H1 (cell line): ENCODE measurements around the gene PI4KA. TPM values are rescaled to one million over a fixed set of nuclear protein-coding genes. Genes with fewer than 3 reads are reported as not detected.
A peak's percentile ranks its signal among the peaks of the same experiment; 100 is the strongest.

Source experiments
- CTCF ChIA-PET: fragments of 300-600 bp; sonication (Branson Sonifier 250); formaldehyde crosslinking; loops from one replicate; lab custom pipeline; 2021; ENCODE audit not compliant: partially characterized antibody; lab: Charles Lee
- POLR2A ChIA-PET: fragments of 300-600 bp; sonication (Branson Sonifier 250); formaldehyde crosslinking; loops from one replicate; lab custom pipeline; 2021; ENCODE audit warnings: inconsistent platforms; ENCODE audit not compliant: partially characterized antibody; lab: Charles Lee
- DNase-seq, 2 experiments: peaks; one replicate each; pipeline versions ENCODE4 v3.0.0 to v3.0.0-alpha.2; 2010 to 2022; ENCODE audit warnings: low spot score in 2 of 2, low read depth in 1 of 2, mixed read lengths in 1 of 2
- FAIRE-seq: peaks from 2 replicates; lab custom pipeline; 2011; peaks lifted over from hg19 to GRCh38; lab: Jason Lieb, UNC
- H2AFZ ChIP-seq: 2 replicates; pipeline ENCODE4 v1.8.1; 2012; ENCODE audit warnings: low read length, inconsistent platforms
- H2AK5ac ChIP-seq: 2 replicates; pipeline ENCODE4 v1.6.1; 2013; ENCODE audit warnings: low read depth, low read length
- H2BK120ac ChIP-seq: replicated peaks from 2 replicates; pipeline ENCODE3; 2013; ENCODE audit warnings: low read depth, low read length, inconsistent platforms
- H2BK12ac ChIP-seq: 2 replicates; pipeline ENCODE4 v1.6.1; 2013; ENCODE audit warnings: low read depth, low read length
- H2BK15ac ChIP-seq: 2 replicates; pipeline ENCODE4 v1.6.1; 2013; ENCODE audit warnings: low read length
- H2BK20ac ChIP-seq: 2 replicates; pipeline ENCODE4 v1.6.1; 2013; ENCODE audit warnings: low read length
- H2BK5ac ChIP-seq: 2 replicates; pipeline ENCODE4 v1.6.1; 2013; ENCODE audit warnings: low read depth, low read length
- H3K14ac ChIP-seq: 2 replicates; pipeline ENCODE4 v1.6.1; 2013; ENCODE audit warnings: inconsistent platforms; ENCODE audit not compliant: insufficient read length
- H3K18ac ChIP-seq: 2 replicates; pipeline ENCODE4 v1.6.1; 2013; ENCODE audit warnings: low read length; ENCODE audit errors: extremely low read depth
- H3K23ac ChIP-seq: 2 replicates; pipeline ENCODE4 v1.6.1; 2013; ENCODE audit warnings: inconsistent platforms; ENCODE audit not compliant: insufficient read length
- H3K23me2 ChIP-seq: 2 replicates; pipeline ENCODE4 v1.6.1; 2013; ENCODE audit warnings: low read depth, low read length
- H3K27ac ChIP-seq: 2 replicates; pipeline ENCODE4 v1.6.1; 2011; ENCODE audit warnings: low read depth, low read length, inconsistent platforms
- H3K27me3 ChIP-seq, 4 experiments: replicated peaks in 1 of 4; 1 replicate in 1 of 4; 2 replicates in 3 of 4; pipeline versions ENCODE4 v1.6.1 to v1.8.1; 2011 to 2013; ENCODE audit warnings: low read length in 3 of 4, mild to moderate bottlenecking in 3 of 4, inconsistent platforms in 2 of 4, mixed read lengths in 2 of 4, moderate library complexity in 1 of 4; ENCODE audit not compliant: control insufficient read depth in 3 of 4, insufficient read depth in 3 of 4; ENCODE audit errors: extremely low read depth in 1 of 4
- H3K36me3 ChIP-seq, 4 experiments: 2 replicates each; pipeline versions ENCODE4 v1.6.1 to v1.8.1; 2011 to 2013; ENCODE audit warnings: mild to moderate bottlenecking in 4 of 4, low read length in 3 of 4, moderate library complexity in 2 of 4, control low read depth in 1 of 4, inconsistent platforms in 1 of 4; ENCODE audit not compliant: insufficient read depth in 4 of 4, control insufficient read depth in 2 of 4
- H3K4ac ChIP-seq: replicated peaks from 2 replicates; pipeline ENCODE3; 2013; ENCODE audit warnings: low read length, low read depth, mixed read lengths, inconsistent platforms; ENCODE audit not compliant: insufficient read length
- H3K4me1 ChIP-seq, 4 experiments: replicated peaks in 1 of 4; 1 replicate in 1 of 4; 2 replicates in 3 of 4; pipeline versions ENCODE4 v1.6.1 to v1.8.1; 2011 to 2013; ENCODE audit warnings: low read length in 3 of 4, inconsistent platforms in 2 of 4, mixed read lengths in 1 of 4; ENCODE audit not compliant: insufficient read depth in 4 of 4, control insufficient read depth in 3 of 4
- H3K4me2 ChIP-seq, 2 experiments: 2 replicates each; pipeline versions ENCODE4 v1.6.1 to v1.8.1; 2011 to 2013; ENCODE audit warnings: low read depth in 2 of 2, low read length in 2 of 2, control low read depth in 1 of 2, inconsistent platforms in 1 of 2, mild to moderate bottlenecking in 1 of 2; ENCODE audit not compliant: insufficient read depth in 1 of 2
- H3K4me3 ChIP-seq, 4 experiments: fragments of 200-600, 300-600 bp in 1 of 4; sonication (generic), shearing (Covaris generic), sonication (Bioruptor Twin) in 1 of 4; 2 replicates each; pipeline versions ENCODE4 v1.5.1 to v1.8.1; 2011 to 2016; ENCODE audit warnings: low read length in 4 of 4, low read depth in 3 of 4, control low read depth in 2 of 4, inconsistent platforms in 2 of 4, mild to moderate bottlenecking in 2 of 4, mixed read lengths in 1 of 4, moderate library complexity in 1 of 4; ENCODE audit not compliant: insufficient read depth in 2 of 4; ENCODE audit errors: extremely low read depth in 1 of 4
- H3K56ac ChIP-seq: replicated peaks from 2 replicates; pipeline ENCODE3; 2013; ENCODE audit warnings: low read depth, mild to moderate bottlenecking, mixed read lengths, low read length, inconsistent platforms; ENCODE audit not compliant: insufficient read length
- H3K79me1 ChIP-seq: 2 replicates; pipeline ENCODE4 v1.6.1; 2013; ENCODE audit warnings: low read depth, low read length, control low read depth
- H3K79me2 ChIP-seq, 2 experiments: 2 replicates each; pipeline versions ENCODE4 v1.6.1 to v1.8.1; 2012 to 2013; ENCODE audit warnings: low read length in 2 of 2, mild to moderate bottlenecking in 2 of 2, inconsistent platforms in 1 of 2; ENCODE audit not compliant: insufficient read depth in 2 of 2, control insufficient read depth in 1 of 2
- H3K9ac ChIP-seq, 4 experiments: replicated peaks in 1 of 4; 1 replicate in 1 of 4; 2 replicates in 3 of 4; pipeline versions ENCODE4 v1.6.1 to v1.8.1; 2011 to 2013; ENCODE audit warnings: low read depth in 3 of 4, low read length in 3 of 4, control low read depth in 2 of 4, mild to moderate bottlenecking in 2 of 4, moderate library complexity in 2 of 4, inconsistent platforms in 1 of 4; ENCODE audit errors: extremely low read depth in 1 of 4
- H3K9me3 ChIP-seq, 2 experiments: 2 replicates each; pipeline versions ENCODE4 v1.6.1 to v1.8.1; 2012 to 2013; ENCODE audit warnings: mild to moderate bottlenecking in 2 of 2, moderate library complexity in 2 of 2, control low read depth in 1 of 2, inconsistent platforms in 1 of 2, low read depth in 1 of 2, low read length in 1 of 2, mixed read lengths in 1 of 2; ENCODE audit not compliant: insufficient read depth in 2 of 2
- H4K20me1 ChIP-seq, 2 experiments: replicated peaks in 1 of 2; 2 replicates each; pipeline versions ENCODE3 to v1.8.1; 2011 to 2013; ENCODE audit warnings: inconsistent platforms in 2 of 2, low read length in 2 of 2, mild to moderate bottlenecking in 1 of 2; ENCODE audit not compliant: insufficient read depth in 2 of 2, control insufficient read depth in 1 of 2
- H4K5ac ChIP-seq: 2 replicates; pipeline ENCODE4 v1.6.1; 2013; ENCODE audit warnings: low read length, low read depth, mixed read lengths, inconsistent platforms; ENCODE audit not compliant: insufficient read length
- H4K8ac ChIP-seq: 2 replicates; pipeline ENCODE4 v1.8.0; 2013; ENCODE audit warnings: mild to moderate bottlenecking, moderate library complexity, low read length, inconsistent platforms; ENCODE audit not compliant: insufficient read depth; ENCODE audit errors: extremely low read depth
- H4K91ac ChIP-seq: replicated peaks from 2 replicates; pipeline ENCODE3; 2013; ENCODE audit warnings: low read length, mixed read lengths, inconsistent platforms; ENCODE audit not compliant: insufficient read length
- ATF3 ChIP-seq: IDR thresholded peaks from 2 replicates; pipeline ENCODE4 v1.6.1; 2011; ENCODE audit warnings: low read depth, mild to moderate bottlenecking, low read length; ENCODE audit not compliant: insufficient read depth
- BRCA1 ChIP-seq: IDR thresholded peaks from 2 replicates; pipeline ENCODE4 v1.6.1; 2012; ENCODE audit warnings: low read depth, low read length, improper control_type of control experiment
- CBX5 ChIP-seq: fragments of 300-800, 300-1000 bp; sonication (generic); IDR thresholded peaks from 2 replicates; pipeline ENCODE4 v1.7.1; 2016; ENCODE audit warnings: antibody characterized with exemption, low read length, low read depth
- CREB1 ChIP-seq: IDR thresholded peaks from 2 replicates; pipeline ENCODE4 v1.6.1; 2012; ENCODE audit warnings: inconsistent platforms
- E2F6 ChIP-seq: IDR thresholded peaks from 2 replicates; pipeline ENCODE4 v1.6.1; 2012; ENCODE audit warnings: inconsistent platforms
- GABPA ChIP-seq: IDR thresholded peaks from 2 replicates; pipeline ENCODE4 v1.6.1; 2011; ENCODE audit warnings: mild to moderate bottlenecking, low read length, moderate library complexity, borderline replicate concordance; ENCODE audit not compliant: insufficient read depth
- JUN ChIP-seq: IDR thresholded peaks from 2 replicates; pipeline ENCODE4 v1.6.1; 2011; ENCODE audit warnings: low read depth, mild to moderate bottlenecking, improper control_type of control experiment, low read length
- NRF1 ChIP-seq: IDR thresholded peaks from 2 replicates; pipeline ENCODE4 v1.6.1; 2011; ENCODE audit warnings: mild to moderate bottlenecking, low read depth, low read length, improper control_type of control experiment
- RNF2 ChIP-seq: fragments of 200-900, 300-1000 bp; sonication (generic); IDR thresholded peaks from 2 replicates; pipeline ENCODE4 v1.7.1; 2016; ENCODE audit warnings: borderline replicate concordance, low read depth, mild to moderate bottlenecking, antibody characterized with exemption, low read length; ENCODE audit not compliant: poor library complexity, severe bottlenecking; ENCODE audit errors: missing control alignments
- TAF1 ChIP-seq: IDR thresholded peaks from 2 replicates; pipeline ENCODE4 v1.6.1; 2011; ENCODE audit warnings: mild to moderate bottlenecking, low read depth, low read length
- ZNF274 ChIP-seq: IDR thresholded peaks from 2 replicates; pipeline ENCODE4 v1.7.0; 2012; ENCODE audit warnings: low read length, borderline replicate concordance; ENCODE audit errors: extremely low read depth
- WGBS, 2 experiments: shearing (Covaris generic) in 1 of 2; methylation state at CpG; one replicate each; pipeline versions ENCODE4 v1.1.6 to v1.1.7; 2013 to 2015; ENCODE audit warnings: low lambda C conversion rate in 2 of 2, mixed read lengths in 2 of 2, inconsistent platforms in 1 of 2, low coverage in 1 of 2, missing lambda C conversion rate in 1 of 2; ENCODE audit not compliant: insufficient replicate concordance in 2 of 2, insufficient coverage in 1 of 2, insufficient read length in 1 of 2; ENCODE audit errors: extremely low coverage in 1 of 2, missing lambda C conversion rate in 1 of 2; 5-methylcytosine and 5-hydroxymethylcytosine counted together
- polyA plus RNA-seq, 7 experiments: library from polyadenylated mRNA; depleted of rRNA in 3 of 7; stranded (reverse) in 5 of 7; unstranded in 2 of 7; fragments of >200 nt in 5 of 7; fragments of 200-250 nt in 2 of 7; gene quantifications; 1 replicate in 5 of 7; 2 replicates in 1 of 7; 4 replicates in 1 of 7; pipeline versions ENCODE4 v1.2.1 to v1.2.3, GENCODE V29; 2011 to 2013; ENCODE audit warnings: missing spikeins in 2 of 7, mixed read lengths in 2 of 7
- total RNA-seq: library from RNA; stranded (reverse); fragmentation: NEBNext Ultra II Directional; extraction: Animal tissue kit (Norgen Biotek cat#: 25700); gene quantifications from 2 replicates; pipeline ENCODE4 v1.2.1, GENCODE V29; 2021

The PI4KA gene
- total and polyA plus RNA-seq, 2 of the 8 experiments (the other 6 are each of a cell fraction or from before 2014, with no cell fraction given), result 22.5 to 37.7 TPM

DNA sequence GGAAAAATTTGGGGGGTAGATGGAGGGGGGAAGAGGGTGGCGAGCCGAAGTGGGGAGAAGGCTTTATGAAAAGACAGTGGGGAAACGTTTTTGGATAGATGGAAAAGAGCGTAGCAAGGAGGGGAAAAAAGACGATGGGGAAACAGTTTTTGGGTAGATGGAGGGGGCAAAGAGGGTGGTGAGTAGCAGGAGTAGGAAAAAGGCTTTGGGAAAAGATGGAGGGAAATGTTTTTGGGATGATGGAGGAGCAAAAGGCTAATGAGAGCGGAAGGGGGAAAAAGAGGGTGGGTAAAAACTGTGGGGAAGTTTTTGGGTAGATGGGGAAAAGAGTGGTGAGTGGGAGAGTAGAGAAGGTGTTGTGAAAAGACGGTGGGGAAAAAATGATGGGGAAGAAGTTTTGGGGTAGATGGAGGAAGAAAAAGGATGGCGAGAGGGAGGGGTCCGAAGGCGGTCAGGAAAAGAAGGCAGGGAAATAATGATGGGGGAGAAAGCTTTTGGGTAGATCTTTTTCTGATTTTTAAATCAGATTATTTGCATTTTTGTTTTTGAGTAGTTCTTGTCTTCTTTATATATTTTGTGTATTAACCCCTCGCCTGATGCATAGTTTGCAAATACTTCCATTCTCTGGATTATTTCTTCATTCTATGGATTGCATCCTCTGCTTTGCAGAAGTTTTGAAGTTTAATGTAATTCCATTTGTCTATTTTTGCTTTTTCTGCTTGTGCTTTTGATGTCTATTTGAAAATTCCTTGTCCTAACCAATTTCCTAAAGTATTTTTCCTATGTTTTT, 200.0 kb downstream of the PI4KA start:
- Histone ChIP-seq H2BK15ac (no peak overlapping the region), H2AFZ (no peak overlapping the region), H3K79me2 (no peaks in the 10 kb centered on the region), H4K20me1 (no peaks in the 10 kb centered on the region), H2BK120ac (no peak overlapping the region), H4K5ac (no peak overlapping the region), H3K79me1 (no peaks in the 10 kb centered on the region), H3K9ac (no peak overlapping the region), H4K8ac (no peak overlapping the region), H3K36me3 (no peaks in the 10 kb centered on the region), H3K56ac (no peak overlapping the region), H3K14ac (no peak overlapping the region), H2BK20ac (no peak overlapping the region), H3K4ac (no peak overlapping the region), H3K4me1 (no peaks in the 10 kb centered on the region), H2BK12ac (no peak overlapping the region), H3K23ac (no peak overlapping the region), H3K4me3 (no peak overlapping the region), H3K9me3 (no peaks in the 10 kb centered on the region), H3K4me2 (no peak overlapping the region), H3K23me2 (no peaks in the 10 kb centered on the region; the same call in 1 of the 2 replicates), H2AK5ac (no peak overlapping the region), H2BK5ac (no peak overlapping the region), H3K27ac (no peak overlapping the region), H3K27me3 (no peaks in the 10 kb centered on the region), H3K18ac (no peak overlapping the region), H4K91ac (no peak overlapping the region)
- no peak for FAIRE-seq
- DNase-seq, result peak in 1 of 2 experiments; percentile 11
- ChIA-PET CTCF (no interaction called here), POLR2A (no interaction called here)
- WGBS, 2 experiments, result 72 to 86% methylated on average over 7 to 9 of the region's 11 CpGs
- TF ChIP-seq ATF3, result no peak
- no peak for TF ChIP-seq TAF1
- TF ChIP-seq BRCA1, result no peak
- no peak for TF ChIP-seq JUN
- no peak for TF ChIP-seq RNF2
- no peak for TF ChIP-seq GABPA
- TF ChIP-seq ZNF274, result no peak
- TF ChIP-seq CREB1, result no peak
- no peak for TF ChIP-seq E2F6
- TF ChIP-seq NRF1, result no peak
- no peak for TF ChIP-seq CBX5
